ENCODE data around the gene IGDCC3. TPM values are rescaled to one million over a fixed set of nuclear protein-coding genes. Genes with fewer than 3 reads are reported as not detected.

IGDCC3 gene
- polyA plus RNA-seq, 1 donor: 8.1 TPM

DNA sequence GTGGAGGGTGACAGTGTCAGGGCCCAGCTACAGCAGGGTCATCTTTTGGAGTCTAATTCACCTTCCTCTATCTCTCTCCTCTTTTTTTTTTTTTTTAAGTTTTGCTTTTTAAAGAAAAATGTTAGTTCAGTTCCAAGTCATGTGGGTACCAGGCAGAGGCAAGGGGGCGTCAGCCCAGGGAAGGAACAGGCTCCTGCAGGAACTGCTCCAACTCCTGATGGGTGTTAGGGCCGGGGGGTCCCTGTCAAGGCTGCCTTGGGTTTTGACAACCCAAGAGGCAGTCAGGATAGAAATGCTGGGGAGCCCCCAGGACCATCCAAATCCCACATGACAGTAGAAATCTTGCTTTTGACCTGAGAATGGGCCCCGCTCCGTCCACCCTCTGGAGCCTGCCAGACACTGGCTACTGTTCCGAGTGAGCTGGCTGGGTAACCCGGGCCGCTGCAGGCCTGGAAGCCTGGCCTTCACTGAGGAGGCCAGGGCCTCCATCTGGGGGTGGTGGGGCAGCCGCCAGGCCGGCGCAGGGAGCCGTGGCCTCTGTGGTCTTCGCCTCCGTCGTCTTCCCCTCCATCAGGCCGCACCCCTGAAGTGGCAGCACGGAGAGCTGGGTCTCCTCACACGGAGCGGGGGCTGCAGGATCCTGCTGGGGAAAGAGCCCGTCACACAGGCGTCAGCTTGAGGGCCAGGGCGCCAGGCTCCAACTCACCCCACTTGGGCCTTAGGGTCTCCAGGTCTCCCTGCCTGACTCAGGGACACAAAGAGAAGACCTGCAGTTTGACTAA lies 49.1 kb downstream of the IGDCC3 start:
- no peak for DNase-seq

DNA sequence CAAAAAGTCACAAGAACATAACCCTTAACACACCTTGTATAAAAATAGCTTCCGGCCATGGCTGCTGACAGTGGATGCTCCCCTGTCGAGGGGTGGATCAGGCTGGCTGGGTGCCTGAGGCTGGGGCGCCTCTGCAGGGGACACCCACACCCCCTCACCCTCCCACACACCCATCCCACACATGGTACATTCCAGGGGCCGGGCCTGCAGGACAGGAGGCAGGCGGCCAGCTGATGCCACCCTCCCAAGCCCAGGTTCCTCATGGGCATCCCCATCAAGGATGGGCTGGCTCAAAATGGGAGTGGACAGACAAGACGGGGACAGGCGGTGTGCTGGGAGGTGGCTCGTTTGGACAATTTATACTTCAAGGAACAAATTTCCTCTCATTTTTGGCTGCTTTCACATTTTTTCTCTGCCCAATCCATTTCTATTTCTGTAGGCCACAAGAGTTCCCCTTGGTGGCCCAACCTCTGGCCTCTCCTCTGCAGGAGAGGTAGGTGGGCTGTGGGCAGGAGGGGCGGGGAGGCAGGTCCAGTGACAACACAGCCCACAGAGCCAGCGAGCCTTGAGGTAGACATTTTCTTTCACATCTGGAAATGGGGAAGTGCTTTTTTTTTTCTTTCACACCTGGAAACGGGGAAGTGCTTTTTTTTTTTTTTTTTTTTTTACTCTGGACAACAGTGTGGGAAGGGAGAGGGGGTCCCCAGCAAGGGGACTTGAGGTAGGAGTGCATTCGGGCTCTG lies 50.0 kb downstream of the IGDCC3 start:
- no peak for DNase-seq

DNA sequence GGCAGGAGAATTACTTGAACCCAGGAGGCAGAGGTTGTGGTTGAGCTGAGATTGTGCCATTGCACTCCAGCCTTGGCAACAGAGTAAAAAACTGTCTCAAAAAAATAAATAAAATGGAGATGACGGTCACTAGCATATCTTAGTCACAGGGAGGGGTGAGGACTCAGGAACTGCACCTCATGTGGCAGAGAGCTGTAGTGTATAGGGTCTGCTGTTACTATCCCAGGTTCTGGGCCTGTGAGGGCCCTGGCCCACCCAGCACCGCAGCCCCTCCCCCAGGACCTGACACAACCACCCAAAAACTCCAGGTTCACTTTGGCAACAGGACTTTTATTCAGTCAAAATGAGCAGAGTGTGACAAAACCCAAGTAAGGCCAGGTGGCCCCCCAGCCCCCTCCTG lies 51.0 kb downstream of the IGDCC3 start:
- DNase-seq: no peak

DNA sequence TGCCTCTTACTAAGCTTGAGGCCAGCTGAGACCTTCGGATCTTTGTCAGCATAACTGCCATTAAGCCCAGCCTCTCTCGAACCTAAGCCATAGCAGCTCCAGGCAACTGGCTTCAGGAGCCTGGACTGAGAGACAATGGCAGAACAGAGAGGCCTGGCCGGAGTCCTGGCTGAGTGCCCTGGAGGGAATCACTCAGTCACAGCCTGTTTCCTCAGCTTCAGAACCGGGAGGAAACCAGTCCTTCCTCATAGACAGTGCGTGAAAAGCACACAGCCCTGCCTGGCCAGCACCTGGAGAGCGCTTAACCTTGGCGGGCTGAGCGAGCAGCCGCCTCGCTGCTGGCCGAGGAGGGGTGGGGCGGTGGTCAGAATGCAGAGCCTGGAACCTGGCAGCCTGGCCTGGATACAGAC lies 51.7 kb downstream of the IGDCC3 start:
- DNase-seq: no peak

DNA sequence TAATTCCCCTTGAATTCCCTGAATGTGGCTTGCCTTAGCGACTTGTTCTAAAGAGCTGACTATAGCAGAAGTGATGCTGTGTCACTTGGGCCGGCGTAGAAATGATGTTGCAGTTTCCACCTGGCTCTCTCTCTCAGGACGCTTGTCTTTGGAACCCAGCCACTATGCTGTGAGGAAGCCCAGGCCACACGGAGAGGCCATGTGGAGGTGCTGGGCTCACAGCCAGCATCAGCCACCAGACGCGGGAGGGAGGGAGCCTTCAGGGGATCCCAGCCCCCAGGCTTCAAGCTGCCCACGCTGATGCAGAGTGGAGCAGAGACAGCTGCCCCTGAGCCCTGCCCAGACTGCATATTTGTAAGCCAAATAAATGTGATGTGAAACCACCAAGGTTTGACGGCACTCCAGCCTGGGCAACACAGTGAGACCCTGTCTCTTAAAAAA lies 54.7 kb downstream of the IGDCC3 start:
- no peak for DNase-seq

DNA sequence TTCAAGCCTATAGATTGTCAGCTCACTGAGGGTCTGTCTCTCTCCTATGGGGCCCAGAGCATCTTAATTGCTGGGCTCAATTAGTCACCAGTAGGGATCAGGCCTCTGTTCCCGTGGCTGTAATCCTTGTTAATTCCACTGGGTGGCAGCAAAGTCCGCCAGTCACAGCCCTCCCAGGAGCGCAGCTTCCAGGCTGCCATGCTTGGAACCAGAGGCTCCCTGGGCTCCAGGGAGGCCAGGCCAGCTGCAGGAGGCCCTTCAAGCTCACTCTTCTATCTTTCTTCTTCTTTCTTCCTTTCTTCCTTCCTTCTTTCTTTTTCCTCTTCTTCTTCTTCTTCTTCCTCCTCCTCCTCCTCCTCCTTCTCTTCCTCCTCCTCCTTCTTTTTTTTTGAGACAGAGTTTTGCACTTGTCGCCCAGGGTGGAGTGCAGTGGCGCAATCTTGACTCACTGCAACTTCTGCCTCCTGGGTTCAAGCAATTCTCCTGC lies 58.9 kb downstream of the IGDCC3 start:
- peak; percentile 78 for DNase-seq

DNA sequence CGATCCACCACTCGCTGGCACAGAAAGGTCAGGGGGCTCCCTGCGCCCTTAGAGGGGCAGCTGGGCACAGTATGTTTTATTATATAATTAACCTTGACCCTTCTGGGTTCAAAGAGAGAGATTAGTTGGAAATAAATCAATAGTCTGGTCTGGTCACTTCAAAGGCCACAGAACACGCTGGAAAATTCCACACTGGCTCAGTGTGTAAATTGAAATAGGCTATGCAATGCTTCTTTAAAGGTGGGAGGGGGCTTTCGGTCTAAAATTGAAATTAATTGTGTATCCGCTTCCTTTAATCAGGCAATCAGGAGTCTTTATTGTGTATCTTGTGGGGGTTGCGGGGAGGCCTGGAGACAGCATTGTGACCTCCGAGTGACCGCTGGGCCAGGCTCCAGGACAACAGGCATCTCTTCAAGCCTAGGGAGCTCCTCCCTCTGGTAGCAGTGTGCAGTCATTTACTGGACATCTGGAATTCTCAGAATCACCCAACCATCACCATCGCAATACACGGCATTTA lies 65.3 kb downstream of the IGDCC3 start:
- no peak for DNase-seq

DNA sequence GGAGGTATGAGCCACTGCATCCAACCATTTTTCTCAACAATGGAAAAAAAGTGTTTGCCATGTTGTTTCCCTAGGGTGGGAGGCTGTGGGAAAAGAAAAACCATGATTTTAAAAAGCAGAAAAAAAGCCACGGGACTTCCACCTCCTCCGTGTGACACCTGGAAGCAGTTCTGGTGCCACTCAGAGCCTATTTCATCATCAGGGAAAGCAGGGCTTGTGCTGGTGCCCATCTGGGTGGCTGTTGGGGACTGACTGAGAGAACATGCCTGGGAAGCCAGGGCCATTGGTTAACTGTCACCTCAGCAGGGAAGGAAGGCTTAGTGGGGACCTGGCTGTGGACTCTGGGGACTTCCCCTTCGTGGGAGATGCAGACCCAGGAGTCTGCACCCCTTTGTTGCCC lies 66.0 kb downstream of the IGDCC3 start:
- no peak for DNase-seq

DNA sequence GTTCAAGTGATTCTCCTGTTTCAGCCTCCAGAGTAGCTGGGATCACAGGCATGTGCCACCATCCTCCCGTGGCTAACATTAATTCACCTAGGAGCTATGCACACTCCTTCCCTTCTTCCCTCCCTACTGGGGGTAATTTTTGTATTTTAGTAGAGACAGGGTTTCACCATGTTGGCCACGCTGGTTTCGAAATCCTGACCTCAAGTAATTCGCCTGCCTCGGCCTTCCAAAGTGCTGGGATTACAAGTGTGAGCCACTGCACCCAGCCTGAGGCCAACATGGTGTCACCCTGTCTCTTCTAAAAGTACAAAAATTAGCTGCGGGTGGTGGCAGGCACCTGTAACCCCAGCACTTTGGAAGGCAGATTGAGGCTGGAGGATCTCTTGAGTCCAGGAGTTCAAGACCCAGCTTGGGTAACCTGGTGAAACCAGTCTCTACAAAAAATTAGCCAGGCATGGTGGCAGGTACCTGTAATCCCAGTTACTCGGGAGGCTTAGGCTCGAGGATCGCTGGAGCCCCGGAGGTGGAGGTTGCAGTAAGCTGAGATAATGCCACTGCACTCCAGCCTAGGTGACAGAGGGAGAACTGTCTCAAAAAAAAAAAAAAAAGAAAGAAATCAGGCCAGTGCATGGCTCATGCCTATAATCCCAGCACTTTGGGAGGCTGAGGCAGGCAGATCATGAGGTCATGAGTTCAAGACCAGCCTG lies 67.2 kb downstream of the IGDCC3 start:
- DNase-seq: no peak

DNA sequence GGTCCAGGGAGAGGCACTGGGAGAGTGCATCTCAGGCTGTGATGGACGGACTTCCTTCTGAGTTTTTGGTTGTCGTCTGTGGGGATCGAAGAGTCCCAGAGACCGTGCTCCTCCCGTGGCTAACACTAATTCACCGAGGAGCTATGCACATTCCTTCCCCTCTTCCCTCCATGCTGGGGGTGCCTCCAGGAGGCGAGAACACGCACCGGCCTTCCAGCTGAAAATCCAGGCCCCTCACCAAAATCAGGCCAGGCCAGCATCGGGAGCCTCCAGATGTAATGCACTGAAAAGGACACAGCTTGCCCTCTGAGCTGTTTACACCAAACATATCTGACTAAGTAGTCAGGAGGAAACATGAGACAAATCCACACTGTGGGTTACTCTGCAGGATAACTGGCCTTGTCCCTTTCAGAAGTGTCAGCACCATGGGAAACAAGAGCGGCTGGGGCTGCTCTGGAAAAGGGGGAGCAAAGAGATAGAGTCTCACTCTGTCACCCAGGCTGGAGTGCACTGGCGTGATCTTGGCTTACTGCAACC lies 67.9 kb downstream of the IGDCC3 start:
- no peak for DNase-seq

DNA sequence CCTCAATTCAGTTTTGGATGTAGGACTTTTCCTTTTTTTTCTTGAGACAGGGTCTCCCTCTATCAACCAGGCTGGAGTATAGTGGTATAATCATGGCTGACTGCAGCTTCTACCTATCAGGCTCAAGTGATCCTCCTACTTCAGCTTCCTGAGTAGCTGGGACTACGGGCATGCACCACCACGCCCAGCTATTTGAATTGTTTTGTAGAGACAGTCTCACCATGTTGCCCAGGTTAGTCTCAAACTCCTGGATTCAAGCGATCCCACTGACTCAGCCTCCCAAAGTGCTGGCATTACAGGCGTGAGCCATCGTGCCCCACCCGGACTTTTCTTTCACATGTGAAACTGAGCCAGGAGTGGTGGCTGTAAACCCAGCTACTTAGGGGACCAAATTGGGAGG lies 69.8 kb downstream of the IGDCC3 start:
- DNase-seq: no peak

DNA sequence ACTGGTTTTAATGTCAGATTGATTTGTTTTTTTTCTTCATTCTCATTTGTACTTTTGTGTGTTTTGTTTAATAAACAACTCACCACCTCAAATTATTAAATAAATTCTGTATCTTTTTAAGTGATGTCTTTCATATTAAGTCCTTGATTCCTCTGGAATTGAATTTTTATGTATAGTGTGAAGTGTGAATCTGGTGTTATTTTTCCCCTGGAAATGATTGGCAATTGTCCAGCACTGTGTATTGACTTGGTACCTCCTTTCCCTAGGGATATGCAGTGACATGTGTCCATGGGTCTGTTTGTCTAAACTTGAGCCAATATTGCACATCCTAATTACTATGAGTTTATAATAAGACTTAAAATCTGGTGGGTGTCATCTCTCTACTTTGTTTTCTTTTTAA lies 71.3 kb downstream of the IGDCC3 start:
- no peak for DNase-seq

DNA sequence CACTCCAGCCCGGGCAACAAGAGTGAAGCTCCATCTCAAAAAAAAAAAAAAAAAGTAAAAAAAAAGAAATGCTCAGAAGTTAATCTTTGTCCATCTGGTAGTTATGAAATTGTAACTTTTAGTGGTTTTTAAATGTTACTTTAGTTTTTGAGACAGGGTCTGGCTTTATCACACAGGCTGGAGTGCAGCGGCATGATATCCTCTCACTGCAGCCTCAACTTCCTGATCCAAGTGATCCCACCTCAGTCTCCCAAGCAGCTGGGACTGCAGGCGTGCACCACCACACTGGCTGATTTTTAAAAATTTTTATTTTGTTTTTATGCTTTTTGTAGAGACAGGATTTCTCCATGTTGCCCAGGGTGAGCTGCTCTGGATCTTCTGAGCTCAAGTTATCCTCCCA lies 72.0 kb downstream of the IGDCC3 start:
- DNase-seq: no peak

DNA sequence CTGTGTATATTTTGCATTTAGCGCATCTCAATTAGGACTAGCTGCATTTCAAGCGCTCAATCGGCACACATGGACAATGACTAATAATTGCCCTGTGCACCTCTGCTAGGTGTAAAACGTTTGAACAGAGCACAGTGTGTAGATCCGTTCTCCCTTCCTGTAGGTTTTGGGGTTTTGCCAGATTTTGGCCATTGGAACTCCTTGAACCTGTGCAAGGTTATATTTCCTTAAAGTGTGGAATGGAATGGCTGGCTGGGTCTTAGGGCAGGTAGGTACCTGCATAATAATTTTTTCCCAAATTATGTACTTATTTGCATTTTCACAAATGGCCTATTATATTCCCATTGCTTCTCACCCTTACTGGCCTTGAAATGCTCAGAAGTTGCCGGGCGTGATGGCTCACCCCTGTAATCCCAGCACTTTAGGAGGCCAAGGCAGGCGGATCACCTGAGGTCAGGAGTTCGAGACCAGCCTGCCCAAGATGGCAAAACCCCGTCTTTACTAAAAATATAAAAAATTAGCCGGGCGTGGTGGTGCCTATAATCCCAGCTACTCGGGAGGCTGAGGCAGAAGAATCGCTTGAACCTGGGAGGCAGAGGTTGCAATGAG lies 72.5 kb downstream of the IGDCC3 start:
- DNase-seq: no peak

DNA sequence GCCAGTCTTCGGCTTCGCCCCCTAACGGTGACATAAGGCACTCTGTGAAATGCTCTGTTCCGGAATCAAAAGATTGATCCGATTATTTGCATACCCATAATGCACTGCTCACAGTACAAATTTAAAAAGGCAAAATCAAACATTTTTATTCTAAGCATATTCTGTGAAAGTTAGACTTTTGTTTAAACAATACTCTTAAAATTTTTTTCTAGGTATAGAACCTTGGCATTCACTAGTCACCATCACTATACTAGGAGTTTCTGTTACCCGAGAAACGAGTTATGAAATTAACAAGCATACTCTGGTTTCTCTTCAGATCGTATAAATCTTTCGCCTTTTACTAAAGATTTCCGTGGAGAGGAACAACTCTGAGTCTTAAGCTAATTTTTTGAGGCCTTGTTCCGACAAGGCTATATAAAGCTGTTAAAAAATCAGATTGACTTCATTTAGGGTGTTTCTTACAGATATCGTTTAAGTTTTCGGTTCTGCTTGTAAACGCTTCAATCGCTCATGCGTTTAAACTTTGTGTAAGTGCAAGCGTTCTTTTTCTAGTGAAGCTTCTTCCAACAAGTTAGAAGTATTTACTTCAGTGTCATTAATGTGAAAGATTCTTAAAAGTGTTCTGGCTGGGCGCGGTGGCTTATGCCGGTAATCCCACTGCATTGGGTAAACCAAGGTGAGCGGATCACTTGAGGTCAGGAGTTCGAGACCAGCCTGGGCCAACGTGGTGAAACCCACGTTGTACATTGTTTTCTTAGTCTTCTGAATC lies 73.2 kb downstream of the IGDCC3 start, which contains the start of gene RNU5B-1:
Gene RNU5B-1, plus strand, starts transcription at position 297 of the 769 bp plus-strand sequence.
- DNase-seq: peak; percentile 94

DNA sequence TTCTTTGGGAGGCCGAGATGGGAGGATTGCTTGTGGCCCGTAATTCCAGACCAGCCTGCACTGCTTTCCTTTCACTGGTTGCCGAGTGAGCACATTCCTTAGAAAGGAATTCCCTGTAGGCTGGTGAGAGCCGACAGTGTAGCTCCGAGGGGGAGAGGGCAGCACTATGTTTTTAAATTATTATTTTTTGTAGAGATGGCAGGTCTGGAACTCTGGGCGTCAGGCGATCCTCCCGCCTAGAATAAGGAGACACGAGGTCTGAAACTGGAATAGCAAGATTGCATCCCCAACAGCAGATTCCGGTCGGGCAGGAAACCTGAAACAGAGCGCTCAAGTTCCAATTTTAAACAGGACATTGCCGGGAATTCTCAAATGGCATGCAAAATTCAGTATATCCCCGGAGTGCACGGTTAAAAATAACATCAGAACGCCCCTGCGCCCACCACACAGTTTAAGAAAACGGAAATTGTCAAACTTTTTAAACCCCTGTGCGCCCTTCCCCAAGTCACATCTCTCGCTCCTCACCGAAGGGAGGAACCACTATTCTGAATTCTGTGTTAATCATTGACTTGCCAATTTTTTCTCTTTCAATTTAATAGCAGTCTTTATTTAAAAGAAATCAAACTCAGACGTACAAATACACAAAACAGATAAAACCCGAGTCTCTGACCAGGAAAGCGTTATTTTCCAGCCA lies 74.0 kb downstream of the IGDCC3 start:
- DNase-seq: peak; percentile 69

DNA sequence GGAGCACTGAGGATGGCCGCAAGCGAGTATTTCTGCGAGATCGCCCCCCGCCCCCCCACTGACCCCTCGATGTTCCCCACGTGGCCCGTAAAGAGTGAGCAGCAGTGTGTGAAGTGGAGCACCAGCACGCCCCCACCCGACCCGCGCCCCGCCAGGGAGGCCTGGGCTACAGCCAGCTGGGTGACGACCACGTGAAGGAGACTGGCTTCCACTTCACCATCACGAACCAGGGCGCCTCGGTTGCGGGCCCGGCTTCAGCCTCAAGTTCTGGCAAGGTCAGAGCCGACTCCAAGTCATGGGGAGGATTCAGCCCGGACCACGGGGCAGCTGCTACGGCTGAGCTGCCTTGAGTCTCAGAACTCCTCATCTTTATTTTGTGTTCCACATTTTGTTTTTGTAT lies 75.7 kb downstream of the IGDCC3 start:
- no peak for DNase-seq

DNA sequence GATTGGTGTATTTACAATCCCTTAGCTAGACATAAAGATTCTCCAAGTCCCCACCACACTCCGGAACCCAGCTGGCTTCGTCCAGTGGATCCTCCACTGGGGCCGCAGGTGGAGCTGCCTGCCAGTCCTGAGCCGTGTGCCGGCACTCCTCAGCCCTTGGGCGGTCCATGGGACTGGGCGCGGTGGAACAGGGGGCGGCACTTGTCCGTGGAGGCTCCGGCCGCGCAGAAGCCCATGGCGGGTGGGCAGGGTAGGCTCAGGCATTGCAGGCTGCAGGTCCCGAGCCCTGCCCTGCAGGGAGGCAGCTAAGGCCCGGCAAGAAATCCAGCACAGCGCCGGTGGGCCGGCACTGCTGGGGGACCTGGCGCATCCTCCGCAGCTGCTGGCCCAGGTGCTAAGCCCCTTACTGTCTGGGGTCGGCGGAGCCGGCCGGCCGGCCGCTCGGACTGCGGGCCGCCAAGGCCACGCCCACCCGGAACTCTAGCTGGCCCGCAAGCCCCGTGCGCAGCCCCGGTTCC lies 76.8 kb downstream of the IGDCC3 start:
- DNase-seq: no peak

DNA sequence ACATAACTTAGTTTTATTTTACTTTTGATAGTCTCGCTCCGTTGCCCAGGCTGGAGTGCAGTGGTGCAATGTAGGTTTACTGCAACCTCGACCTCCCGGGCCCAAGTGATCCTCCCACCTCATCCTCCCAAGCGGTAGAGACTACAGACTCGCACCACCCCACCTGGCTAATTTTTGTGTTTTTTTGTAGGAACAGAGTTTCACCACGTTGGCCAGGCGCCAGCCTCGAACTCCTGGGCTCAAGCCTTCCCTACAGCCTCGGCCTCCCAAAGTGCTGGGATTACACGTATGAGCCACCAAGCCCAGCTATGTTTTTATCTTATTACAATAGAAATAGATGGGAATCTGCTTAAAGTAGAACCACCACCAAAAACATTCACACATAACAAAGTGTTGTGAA lies 79.1 kb downstream of the IGDCC3 start:
- DNase-seq: no peak

DNA sequence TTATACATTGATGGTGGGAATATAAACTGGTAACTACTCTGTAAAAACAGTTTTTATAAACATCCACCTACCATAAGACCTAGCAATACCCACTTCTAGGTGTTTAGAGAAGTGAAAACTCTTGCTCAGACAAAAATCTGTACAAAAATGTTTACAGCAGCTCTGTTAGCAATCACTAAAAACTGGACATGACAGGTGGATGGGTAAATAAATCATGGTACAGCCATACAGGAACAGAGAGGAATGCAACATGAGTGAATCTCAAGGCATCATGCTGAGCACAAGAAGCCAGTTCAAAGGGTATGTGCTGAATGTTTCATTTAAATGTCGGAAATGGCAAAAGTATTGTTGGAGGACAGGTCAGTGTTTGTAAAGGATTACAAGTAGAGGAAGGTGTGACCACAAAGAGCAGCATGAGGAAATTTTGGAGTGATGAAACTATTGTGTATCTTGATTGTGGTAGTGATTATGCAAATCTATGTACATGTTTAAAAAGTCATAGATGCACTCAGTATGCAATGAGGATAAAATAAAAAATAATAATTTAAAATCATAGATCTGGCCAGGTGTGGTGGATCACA lies 84.8 kb downstream of the IGDCC3 start:
- no peak for DNase-seq

Data from left kidney (tissue), 2 donors.